Umbilical cord (tissue), 2 donors: Measurements from ENCODE around the gene NEK5. TPM values are rescaled to one million over a fixed set of nuclear protein-coding genes. Genes with fewer than 3 reads are reported as not detected.
A peak's percentile ranks its signal among the peaks of the same experiment; 100 is the strongest.
"Not testable (repeated sequence)": the region's sequence is repeated elsewhere in the genome, so short reads cannot be mapped to it uniquely, and the experiment has no call there.

Source experiments
- DNase-seq: peaks from one replicate; pipeline ENCODE4 v3.0.0-alpha.2; 2015; ENCODE audit warnings: low spot score
- total RNA-seq: library from RNA; depleted of rRNA; stranded (reverse); fragments of >200 nt; gene quantifications from one replicate; pipeline ENCODE4 v1.2.3, GENCODE V29; 2014; ENCODE audit warnings: low replicate concordance; ENCODE audit not compliant: insufficient read depth

NEK5 gene
- total RNA-seq, 1 donor from 2014 or later, result 13.2 TPM

DNA sequence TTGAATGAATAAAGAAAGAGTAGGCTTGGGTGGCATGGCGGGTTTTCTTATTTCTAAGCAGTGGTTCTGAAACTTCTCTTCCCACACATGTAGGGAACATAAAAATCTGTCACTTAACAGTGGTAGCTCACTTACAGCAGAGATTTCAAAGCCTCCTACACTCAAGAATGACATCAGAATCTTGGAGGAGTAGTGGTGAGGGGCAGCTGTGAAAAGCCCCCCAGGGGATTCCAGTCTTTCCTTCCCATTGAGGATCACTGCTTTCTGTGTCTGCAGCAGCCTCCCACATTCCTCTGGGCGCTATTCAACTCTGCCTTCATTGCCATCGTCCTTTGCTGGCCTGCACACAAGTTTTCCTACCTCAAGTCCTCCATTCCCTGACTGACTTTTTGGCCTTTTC, 8.6 kb upstream of the NEK5 start:
- DNase-seq, result no peak

DNA sequence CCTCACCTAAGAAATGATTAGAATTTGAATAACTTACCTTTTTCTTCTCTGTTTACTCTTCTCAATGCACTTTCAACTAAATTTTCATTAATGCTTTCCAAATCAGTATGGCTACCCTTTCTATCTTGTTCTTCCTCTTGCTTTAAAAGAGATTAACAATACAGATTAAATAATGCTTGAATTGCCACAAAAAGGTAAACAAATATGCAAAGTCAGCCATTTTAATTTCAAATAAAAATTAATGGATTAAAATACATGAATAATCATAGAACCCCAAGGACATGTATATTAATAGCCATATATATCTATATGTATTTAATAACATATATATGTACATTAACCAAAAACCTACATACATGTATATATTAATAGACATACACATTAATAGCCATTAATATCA, 7.9 kb upstream of the NEK5 start:
- no peak for DNase-seq

DNA sequence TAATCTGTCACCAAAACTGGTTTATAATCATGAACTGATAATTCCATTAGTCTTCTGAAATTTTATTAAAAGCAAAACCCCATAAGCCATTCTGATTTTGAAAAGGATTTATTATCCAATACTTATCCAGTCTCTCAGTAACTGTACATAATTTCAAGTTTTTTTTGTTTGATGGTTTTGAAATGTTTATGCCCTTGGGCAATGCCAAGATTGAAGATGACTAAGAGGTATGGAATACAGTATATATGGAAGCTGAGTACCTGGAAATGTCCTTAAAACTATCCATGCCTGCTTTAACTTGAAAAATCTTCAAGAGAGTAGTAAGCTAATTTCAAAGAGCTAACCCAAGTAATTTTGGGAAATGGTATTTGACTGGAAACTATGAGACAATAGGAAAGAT, 1.8 kb upstream of the NEK5 start:
- DNase-seq, result no peak

DNA sequence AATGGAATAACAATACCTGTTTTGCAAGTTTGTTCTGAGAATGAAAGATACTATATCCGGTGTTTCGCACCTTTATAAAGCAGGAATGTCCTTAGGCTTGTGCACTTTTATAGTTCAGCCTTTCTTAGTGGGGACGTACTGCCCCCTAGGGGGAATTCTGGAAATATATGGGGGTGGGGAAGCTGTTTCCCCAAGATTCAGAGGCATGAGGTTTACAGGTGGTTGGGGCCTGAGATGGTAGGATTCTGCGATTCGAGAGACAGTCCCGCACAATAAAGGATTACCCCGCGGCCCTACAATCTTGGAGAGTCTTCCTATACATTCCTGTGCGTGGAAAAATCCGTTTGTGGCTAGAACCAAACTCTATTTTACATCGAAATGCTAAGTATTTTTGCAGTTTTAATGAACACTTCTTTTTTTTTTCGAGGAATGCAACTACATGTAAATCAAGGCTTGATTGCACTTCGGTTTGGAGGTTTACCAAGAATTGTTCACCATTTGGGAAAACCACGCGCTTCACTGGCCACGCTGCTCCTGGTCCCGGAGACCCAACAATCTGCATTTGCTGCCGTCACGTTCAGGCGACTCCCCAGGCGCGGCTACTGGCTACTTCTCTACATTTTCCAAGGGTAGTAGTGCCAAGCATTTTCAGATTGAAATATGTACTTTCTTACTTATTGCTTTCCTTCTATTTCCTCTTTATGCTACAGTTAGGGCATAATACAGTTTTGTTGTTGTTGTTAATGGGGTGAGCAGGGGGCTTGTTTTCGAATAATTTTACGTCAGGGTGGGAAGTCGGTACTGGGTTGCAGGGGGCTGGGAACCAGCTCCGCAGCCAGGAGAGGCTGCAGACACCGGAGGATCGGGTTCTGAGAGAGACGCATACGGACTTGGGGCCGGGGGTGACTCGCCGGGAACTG, 830 bp downstream of the NEK5 start:
- DNase-seq, result peak; percentile 89

DNA sequence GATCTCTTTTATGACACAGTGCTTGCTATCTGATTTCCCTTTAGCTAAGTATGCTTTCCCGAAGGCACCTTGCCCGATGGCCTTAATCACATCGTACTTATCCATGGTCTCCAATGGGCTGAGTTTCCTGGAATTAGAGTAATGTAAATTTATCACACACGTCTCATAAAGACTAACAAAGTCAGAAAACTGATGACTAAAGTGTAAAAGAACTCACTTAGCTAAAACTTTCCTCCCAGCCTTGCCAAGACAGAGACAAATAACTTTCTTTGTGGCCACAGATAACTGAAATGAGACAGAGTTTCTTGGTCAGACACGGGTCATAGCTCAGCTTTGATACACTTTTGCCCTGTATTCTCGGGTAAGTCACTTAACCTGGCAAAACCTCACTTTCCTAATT, 1.5 kb downstream of the NEK5 start:
- no peak for DNase-seq

DNA sequence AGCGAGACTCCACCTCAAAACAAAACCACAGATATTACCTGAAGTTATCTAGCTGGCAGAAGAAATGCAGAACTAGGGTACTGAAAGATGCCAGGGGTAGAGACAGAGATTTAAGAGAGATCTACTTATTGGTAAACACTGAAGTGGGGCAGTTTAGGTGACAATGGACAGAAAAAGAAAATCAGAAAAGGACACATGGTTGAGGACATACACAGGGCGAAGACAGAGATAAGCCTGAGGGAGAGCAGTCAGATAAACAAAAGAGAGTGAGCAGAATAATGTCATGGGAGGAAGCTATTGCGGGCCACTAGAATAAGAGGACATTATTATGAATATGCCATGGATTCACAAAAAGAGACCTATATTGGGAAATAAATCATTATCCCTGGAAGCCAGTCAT, 3.3 kb downstream of the NEK5 start:
- no peak for DNase-seq

DNA sequence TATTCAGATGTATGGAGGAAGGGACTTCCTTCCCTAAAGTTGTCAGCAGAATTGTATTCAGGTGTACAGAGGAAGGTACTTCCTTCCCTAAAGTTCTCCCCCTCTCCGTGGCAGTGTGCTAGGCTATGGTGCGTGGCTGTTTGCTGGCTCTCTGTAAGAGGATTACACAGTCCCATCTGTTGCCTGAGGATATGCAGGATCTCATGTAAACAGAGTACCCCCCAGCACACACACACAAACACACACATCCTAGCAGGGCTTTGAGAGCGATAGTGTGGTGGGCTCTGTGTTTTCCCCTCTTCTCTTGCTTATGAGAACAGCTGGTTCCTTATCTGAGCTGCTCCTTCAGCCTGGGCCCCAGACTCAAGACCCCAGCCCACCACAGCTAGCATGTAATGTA, 10.3 kb downstream of the NEK5 start:
- DNase-seq, result no peak

DNA sequence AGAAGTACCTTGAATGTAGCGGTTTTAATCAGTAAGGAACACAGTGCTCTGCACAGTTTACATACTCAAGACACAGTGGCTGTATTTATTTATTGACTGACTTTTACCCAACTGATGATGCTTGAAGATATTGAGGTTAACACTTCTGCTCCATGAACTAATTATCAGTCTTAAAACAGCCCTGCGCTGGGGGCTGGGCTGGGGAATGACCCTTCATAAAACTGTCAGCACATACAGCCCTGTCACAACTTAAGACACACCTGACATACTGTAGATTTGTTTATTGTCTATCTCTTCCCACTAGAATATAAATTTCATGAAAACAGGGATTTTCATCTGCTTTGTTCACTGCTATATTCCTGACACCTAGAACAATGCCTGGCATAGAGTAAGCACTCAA, 10.8 kb downstream of the NEK5 start:
- no peak for DNase-seq

DNA sequence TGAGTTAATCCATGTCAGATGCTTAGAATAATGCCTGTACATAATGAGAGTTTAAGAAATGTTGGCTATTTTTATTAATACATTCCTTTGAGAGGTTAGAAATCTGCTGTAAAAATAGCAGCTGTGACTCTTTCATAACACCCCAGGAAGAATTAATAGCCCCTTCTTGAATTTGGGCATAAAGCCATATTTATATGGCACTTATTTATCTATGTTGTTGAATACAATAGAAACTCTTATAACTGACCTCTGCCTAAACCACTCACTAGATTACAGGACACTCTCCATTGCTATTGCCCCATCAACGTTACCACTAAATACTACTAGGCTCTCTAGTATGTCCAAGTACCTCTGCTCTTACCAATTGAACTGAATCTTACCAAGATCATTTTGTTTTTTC, 16.3 kb downstream of the NEK5 start:
- DNase-seq, result no peak

DNA sequence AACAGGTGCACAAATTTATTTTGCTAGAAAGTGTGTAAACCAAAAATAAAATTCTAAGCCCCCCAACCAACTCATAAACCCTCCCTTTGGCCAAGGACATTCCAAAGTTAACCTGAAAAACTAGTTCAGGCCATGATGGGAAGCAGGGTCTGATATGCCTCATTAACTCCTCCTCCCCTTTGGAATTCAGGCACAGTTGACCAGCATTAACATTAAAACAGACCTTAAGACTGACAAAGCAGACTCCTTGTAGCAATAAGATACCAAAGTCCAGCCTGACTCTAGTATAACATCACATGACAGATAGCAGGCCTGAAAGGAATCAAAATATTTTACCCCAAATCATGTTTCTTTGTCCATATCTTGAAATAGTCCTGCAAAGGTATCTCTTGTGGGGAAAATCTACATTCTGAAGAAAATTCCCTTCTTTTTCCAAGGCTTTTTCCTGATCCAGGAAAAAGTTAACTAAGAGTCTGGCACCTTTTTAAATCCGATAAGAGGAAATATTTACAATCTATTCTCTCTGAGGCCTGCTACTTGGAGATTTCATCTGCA, 19.7 kb downstream of the NEK5 start:
- no peak for DNase-seq

DNA sequence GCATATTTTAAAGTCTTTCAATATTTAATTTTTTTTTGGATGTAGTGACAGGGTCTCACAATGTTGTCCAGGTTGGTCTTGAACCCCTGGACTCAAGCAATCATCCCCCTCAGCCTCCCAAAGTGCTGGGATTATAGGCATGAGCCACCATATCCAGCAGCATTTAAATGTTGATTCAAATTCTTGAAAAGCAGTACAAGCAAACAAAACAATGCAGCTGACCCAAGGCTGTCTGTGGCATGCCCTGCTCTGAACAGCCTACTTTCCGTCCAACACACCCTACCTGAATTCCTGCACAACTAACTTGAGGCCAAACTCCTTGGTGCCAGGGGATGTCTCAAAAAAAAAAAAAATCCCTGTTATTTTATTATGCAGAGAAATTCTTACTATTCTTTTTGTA, 23.0 kb downstream of the NEK5 start:
- DNase-seq, result no peak

DNA sequence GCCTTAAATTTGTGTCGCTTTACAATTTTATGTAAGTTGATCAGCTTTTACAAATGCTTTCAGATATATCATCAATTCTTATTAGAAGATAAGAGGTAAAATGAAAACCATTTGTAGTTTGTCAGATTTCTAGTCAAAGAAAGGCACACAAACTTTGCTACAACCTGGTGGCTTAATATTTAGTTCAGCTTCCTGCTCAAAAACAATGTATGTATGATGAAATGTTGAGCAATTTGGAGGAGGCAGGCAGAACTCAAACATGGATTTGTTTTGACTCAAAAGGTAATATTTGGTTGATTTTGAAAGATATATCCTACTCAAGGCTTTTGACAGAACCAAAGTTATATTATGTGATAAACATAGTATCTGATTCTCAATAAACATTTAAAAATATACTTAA, 24.2 kb downstream of the NEK5 start:
- no peak for DNase-seq

DNA sequence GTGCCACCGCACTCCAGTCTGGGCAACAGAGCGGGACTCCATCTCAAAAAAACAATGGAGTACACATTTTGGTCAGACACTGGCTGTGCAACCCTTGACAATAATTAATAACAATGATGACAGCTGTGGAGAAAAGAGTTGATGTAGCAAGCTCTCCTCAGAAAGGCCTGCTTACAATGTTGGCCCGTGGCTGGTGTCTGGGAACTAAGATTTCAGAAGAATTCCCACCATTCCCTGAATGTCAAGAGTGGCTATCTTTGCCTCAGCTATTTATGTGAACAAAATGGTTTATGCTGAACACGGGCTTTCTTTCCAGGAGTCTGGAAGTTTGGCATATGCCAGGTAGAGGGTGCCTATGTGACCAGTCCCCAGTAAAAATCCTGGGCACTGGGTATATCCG, 25.5 kb downstream of the NEK5 start:
- no peak for DNase-seq

DNA sequence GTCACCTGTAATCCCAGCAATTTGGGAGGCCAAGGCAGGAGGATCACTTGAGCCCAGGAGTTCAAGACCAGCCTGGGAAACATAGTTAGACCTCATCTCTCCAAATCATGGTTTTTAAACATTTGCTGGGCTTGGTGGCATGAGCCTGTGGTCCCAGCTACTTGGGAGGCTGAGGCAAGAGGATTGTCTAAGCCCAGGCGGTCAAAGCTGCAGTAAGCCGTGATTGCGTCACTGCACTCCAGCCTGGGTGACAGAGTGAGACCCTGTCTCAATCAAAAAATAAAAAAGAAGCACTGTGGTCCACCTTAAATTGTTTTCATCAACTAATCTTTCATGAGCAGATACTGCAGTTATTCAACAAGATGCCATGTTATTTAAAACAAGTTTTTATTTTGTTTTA, 26.4 kb downstream of the NEK5 start:
- DNase-seq, result not testable (repeated sequence)

DNA sequence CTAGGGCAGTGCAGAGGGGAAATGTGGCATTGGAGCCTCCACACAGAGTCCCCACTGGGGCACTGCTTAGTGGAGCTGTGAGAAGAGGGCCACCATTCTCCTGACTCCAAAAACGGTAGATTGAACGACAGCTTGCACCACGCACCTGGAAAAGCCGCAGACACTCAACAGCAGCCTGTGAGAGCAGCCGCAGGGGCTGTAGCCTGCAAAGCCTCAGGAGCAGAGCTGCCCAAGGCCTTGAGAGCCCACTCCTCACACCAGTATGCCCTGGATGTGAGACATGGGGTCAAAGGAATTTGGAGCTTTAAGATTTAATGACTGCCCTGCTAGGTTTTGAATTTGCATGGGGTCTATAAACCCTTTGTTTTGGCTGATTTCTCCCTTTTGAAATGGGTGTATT, 31.7 kb downstream of the NEK5 start:
- no peak for DNase-seq

DNA sequence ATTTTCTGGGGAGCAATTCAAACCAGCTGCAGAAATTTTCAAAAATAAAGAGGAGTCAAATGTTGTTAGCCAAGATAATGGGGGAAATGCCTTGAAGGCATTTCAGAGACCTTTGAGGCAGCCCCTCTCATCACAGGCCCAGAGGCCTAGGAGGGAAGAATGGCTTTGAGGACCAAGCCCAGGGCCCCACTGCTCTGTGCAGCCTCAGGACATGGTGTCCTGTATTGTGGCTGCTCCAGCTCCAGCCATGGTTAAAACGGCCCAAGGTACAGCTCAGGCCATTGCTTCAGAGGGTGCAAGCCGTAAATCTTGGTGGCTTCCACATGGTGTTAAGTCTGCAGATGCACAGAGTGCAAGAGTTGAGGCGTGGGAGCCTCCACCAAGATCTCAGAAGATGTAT, 32.1 kb downstream of the NEK5 start:
- DNase-seq, result no peak

DNA sequence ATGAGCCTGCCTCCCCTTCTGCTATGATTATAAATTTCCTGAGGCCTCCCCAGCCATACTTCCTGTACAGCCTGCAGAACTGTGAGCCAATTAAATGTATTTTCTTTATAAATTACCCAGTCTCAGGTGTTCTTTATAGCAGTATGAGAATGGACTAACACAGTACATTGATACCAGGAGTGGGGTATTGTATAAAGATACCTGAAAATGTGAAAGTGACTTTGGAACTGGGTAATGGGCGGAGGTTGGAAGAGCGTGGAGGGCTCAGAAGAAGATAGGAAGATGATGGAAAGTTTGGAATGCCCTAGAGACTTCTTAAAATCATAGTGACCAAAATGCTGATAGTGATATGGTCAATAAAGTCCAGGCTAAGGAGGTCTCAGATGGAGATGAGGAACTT, 32.8 kb downstream of the NEK5 start:
- no peak for DNase-seq

DNA sequence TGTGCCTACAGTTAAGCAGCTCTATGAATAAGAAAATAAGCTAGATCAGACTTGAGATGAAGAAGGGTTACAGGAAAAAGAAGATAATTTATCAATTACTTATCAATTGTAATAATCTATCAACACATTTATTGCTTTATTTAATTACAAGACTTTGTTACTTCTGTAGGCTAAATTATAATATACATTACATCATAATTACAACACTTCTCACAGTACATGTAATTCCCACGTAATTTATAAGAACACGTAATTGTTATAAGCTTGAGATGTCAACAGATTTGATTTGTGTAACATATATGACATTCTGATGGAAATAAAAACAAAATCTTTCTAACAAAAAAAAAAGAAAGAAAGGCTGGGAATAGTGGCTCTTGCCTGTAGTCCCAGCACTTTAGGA, 36.8 kb downstream of the NEK5 start:
- no peak for DNase-seq

DNA sequence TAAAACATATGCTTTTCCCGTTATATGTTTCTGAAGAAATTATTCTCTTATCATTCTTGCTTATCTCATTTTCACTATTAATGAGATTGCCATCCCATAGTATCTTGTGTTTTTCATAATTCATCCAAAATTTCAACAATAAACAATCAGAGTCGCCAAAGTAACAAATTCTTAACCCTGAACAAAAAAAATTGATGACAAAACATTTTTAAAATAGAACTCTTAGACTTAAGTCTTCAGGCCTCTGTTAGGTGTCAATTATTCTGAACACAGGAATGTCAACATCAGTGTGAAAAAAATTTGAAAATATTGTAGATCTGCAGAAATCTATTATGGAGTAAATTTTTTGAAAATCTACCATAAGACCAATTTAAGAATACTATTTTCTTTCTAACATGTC, 37.4 kb downstream of the NEK5 start:
- DNase-seq, result no peak

DNA sequence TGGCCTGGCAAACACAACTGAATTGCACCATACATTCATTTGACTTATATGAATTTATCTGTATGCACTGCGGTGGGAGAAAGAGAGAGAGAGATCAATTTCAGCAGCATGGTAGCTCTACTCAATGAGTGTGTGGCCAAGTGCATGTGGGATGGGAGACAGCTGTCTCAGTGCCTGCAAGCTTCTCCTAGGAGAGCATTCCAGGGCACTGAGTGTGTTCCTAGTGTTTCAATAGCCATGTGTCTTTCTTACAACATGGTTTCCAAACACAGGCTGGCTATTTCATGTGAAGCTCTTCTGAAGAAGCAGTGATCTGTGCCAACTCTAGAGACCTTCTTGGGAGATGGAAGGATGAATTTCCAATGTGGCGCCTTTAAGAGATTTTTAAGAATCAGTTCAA, 43.5 kb downstream of the NEK5 start:
- peak; percentile 62 for DNase-seq

DNA sequence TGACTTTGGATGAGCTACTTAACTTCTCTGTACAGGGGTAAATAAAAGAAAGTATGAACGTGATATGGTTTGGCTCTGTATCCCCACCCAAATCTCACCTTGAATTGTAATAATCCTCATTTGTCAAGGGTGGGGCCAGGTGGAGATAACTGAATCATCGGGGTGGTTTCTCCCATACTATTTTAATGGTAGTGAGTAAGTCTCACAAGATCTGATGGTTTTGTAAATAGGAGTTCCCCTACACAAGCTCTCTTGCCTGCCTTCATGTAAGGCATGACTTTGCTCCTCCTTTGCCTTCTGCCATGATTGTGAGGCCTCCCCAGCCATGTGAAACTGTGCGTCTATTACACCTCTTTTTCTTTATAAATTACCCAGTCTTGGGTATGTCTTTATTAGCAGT, 43.9 kb downstream of the NEK5 start:
- not testable (repeated sequence) for DNase-seq

DNA sequence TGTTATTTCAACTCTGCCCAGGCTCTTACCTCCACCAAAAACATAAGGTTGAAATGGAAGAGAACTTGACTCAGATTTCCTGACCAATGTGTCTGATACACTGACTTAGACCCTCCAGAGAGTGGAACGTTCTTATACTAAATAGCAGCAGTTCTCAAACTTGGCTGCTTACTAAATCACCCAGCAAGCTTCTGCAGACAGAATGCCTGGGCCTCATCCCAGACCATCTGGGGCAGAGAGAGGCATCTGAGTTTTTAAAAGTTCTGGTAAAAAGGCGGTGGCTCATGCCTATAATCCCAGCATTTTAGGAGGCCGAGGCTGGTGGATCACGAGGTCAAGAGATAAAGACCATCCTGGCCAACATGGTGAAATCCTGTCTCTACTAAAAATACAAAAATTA, 46.3 kb downstream of the NEK5 start:
- DNase-seq, result peak; percentile 83

DNA sequence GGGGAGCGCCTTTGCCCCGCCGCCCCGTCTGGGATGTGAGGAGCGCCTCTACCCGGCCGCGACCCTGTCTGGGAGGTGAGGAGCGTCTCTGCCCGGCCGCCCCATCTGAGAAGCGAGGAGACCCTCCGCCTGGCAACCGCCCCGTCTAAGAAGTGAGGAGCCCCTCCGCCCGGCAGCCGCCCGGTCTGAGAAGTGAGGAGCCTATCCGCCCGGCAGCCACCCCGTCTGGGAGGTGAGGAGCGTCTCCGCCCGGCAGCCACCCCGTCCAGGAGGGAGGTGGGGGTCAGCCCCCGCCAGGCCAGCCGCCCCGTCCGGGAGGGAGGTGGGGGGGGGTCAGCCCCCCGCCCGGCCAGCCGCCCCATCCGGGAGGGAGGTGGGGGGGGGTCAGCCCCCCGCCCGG, 49.0 kb downstream of the NEK5 start:
- not testable (repeated sequence) for DNase-seq
